HG03025 (cell line): ENCODE data around the gene TEX2.

ENCODE experiments used
- ATAC-seq: cut with Tn5 transposase; IDR thresholded peaks from one replicate; pipeline ENCODE4 v1.9.1; 2021; ENCODE audit warnings: mild to moderate bottlenecking, moderate library complexity; ENCODE audit not compliant: unreplicated experiment, low FRiP score

Gene TEX2

GRCh38 chr17:64270885-64271284 is 7.8 kb upstream of the TEX2 start:
- no peak for ATAC-seq

GRCh38 chr17:64269687-64270649 is 6.9 kb upstream of the TEX2 start:
- no peak for ATAC-seq

DNA sequence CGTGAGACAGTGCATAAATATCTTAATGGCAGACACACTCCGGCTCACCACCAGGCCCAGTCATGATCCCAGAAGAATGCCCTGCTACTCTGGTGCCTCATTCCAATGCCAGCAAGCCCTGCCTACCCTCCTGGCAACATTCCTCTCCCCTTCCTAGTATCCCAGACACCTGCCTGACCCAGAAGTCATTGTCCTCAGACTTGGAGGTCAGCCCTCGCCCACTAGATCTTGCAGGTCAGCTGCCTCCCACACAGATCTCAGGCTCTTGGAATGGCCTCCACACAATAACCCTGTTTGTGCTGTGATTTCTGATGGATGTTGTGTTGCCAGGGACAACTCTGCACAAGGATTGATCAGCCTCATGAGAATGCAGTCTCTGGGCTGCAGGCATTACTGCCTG is 1.8 kb upstream of the TEX2 start:
- no peak for ATAC-seq

- peak; percentile 30 for ATAC-seq
These were observed 661 bp downstream of the TEX2 start for GRCh38 chr17:64262198-64262999.

GRCh38 chr17:64261417-64262145 is 1.5 kb downstream of the TEX2 start:
- no peak for ATAC-seq

- ATAC-seq: no peak
These were observed 2.2 kb downstream of the TEX2 start for GRCh38 chr17:64260886-64261285.

GRCh38 chr17:64259922-64260321 is 3.1 kb downstream of the TEX2 start:
- ATAC-seq: no peak

- no peak for ATAC-seq
These were observed 3.6 kb downstream of the TEX2 start for GRCh38 chr17:64259426-64259825.

DNA sequence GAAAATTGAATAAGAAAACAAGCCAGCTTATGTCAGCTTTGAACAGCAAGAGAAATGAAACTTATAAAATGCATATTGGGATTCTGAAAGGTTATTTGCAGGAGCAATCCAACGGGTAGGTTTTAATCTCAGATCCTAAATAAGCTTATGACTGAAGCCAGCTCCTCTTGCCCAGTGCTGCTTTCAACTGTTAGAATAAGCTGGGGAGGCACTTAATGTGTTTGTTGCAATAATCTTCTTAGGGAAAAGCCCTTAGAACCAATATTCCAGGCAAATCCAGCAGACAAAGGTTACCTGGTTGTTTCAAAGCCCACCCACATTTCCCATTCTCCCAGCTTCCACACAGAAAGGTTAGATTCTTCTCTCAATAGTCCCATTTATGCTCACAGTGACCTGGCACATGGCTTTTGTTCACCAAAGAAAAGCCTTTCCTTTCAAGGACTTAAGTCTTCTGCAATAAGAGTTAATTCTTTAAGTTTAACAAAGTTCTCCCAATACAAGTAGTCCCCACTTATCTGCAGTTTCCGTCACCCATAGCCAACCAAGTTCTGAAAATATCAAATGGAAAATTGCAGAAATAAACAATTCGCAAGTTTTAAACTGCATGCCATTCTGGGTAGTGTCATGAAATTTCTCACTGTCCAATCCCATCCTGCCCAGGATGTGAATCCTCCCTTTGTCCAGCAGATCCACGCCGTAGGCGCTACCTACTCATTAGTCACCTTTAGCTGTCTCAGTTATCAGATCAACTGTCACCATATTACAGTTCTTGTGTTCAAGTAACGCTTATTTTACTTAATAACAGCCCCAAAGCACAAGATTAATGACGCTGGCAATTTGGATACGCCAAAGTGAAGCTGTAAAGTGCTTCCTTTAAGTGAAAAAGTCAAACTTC is 5.9 kb downstream of the TEX2 start:
- ATAC-seq: no peak

- no peak for ATAC-seq
These were observed 7.3 kb downstream of the TEX2 start for GRCh38 chr17:64255764-64256163.

DNA sequence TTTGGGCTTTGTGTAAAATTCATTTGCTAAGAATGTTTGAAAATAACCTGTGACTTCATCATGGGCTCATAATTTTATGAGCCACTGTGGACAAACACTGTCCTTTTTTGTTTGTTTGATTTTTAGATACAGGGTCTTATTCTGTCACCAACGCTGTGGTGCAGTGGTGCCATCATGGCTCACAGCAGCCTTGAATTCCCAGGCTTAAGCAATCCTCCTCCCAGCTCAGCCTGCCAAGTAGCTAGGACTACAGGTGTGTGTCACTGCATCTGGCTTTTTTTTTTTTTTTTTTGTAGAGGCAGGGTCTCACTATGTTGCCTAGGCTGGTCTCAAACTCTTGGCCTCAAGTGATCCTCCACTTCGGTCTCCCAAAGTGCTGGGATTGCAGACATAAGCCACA is 8.3 kb downstream of the TEX2 start:
- no peak for ATAC-seq

DNA sequence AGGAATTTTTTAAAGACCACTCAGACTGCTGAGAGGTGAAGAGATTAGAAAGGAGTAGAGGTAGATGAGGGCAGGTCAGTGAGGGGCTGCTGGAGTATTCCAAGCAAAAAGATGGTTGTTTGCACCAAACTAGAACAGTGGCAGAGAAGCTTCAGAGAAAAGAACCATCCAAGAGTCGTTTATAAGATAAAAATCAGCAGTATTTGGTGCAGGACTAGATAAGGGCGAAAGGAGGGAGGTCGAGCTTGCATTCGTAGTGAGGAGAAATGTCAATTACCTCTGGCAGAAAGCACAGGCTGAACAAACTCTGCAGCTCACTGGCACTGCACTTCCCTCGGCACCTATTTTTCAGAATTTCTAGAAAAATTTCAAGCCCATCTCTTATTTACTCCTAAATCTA is 9.6 kb downstream of the TEX2 start:
- ATAC-seq: no peak

DNA sequence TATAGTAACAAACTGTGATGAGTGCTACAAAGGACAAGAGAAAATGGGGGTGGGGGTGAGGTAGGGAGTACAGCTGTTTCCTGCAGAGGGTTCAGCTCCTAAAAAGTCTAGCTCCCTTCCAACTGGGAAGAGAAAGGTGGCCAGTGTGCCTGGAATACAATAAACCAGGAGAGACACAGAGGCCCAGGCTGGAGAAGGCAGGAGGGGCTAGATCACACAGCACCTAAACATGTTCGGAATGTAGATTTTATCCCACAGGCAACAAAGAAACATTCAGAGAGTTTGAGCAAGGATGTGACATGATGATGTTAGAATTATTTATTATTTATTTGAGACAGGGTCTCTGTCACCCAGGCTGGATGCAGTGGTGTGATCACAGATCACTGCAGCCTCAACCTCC is 10.2 kb downstream of the TEX2 start:
- ATAC-seq: no peak

DNA sequence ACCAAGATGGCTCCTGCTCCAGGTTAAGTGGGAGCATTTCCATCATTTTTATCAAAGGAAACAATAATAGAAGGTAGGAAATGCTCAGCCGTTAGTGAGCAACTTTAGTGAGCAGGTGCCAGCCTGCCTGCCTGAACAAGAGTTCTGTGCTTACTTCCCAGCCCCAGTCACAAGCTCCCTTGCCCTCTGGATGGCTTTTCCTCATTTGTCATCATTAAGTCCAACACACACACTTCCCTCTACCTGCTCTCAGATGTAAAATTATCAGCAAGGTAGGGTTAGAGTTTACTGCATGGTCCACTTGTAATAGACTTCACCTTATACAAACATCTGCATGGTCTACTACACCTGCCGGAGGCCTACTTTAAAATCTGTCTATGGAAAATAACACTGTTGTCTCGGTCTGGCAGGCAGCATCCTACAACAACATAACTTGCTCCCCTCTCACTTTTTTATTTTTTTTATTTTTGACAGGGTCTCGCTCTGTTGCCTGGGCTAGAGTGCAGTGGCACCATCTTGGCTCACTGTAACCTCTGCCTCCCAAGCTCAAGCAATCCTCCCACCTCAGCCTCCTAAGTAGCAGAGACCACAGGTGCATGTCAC is 12.7 kb downstream of the TEX2 start:
- no peak for ATAC-seq

DNA sequence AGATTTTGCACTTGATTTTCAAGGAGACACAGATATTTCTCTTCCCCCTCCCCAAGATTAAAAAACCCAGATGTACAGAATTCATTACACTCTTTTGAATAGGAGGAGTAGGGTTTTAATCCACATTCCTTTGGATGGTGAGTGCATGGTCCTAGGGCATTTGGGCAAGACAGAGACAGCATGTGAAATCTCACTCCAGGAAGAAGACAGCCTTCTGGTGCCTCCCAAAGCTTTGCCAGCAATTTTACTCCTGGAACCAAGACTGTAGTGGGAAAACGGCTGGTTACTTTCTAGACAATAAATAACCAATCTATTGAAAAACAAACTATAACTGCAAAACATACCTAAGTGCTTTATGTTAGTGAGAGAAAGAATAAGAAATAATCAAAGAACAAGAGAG is 15.2 kb downstream of the TEX2 start:
- ATAC-seq: no peak

- no peak for ATAC-seq
These were observed 17.6 kb downstream of the TEX2 start for GRCh38 chr17:64245218-64246145.

GRCh38 chr17:64244165-64244564 is 18.9 kb downstream of the TEX2 start:
- no peak for ATAC-seq

- no peak for ATAC-seq
These were observed 19.7 kb downstream of the TEX2 start for GRCh38 chr17:64243340-64243739.
